ENCODE data around the gene MBNL2. TPM values are rescaled to one million over a fixed set of nuclear protein-coding genes. Genes with fewer than 3 reads are reported as not detected.

Gene MBNL2
- total RNA-seq, 1 experiment from 2014 or later = 0.17 TPM

- DNase-seq = no peak
- Histone ChIP-seq H2AFZ (ENCODE audit: low read length) (no peak overlapping the region), H2BK120ac (ENCODE audit: low read depth, low read length, poor library complexity, severe bottlenecking) (no peak overlapping the region), H3K9ac (ENCODE audit: extremely low read depth, insufficient read length, low read length) (no peak overlapping the region), H2BK20ac (ENCODE audit: low read depth, low read length, poor library complexity, severe bottlenecking) (no peak overlapping the region), H3K27me3 (ENCODE audit: insufficient read depth, low read length) (no peaks in the 10 kb centered on the region), H4K8ac (replicated peaks; ENCODE audit: insufficient read length, low read depth, low read length) (no peak overlapping the region), H2BK5ac (ENCODE audit: insufficient read length, low read length) (no peak overlapping the region), H3K9me3 (ENCODE audit: control insufficient read depth, low read depth, low read length) (no peaks in the 10 kb centered on the region), H3K79me2 (ENCODE audit: insufficient read depth, low read length) (no peaks in the 10 kb centered on the region), H2BK15ac (ENCODE audit: low read depth, low read length) (no peak overlapping the region), H3T11ph (ENCODE audit: low read length) (no peak overlapping the region), H3K79me1 (ENCODE audit: insufficient read depth, low read depth, low read length, poor library complexity, severe bottlenecking) (no peaks in the 10 kb centered on the region), H3K56ac (ENCODE audit: insufficient read length, low read depth, low read length) (no peak overlapping the region), H3K4me2 (ENCODE audit: insufficient read depth, insufficient read length, low read length) (no peak overlapping the region), H3K27ac (ENCODE audit: insufficient read length, low read depth, low read length) (no peak overlapping the region), H4K91ac (ENCODE audit: insufficient read length, low read depth, low read length) (no peak overlapping the region), H4K20me1 (ENCODE audit: control insufficient read depth, insufficient read depth, insufficient read length) (no peaks in the 10 kb centered on the region), H3K23me2 (ENCODE audit: insufficient read length, low read depth, low read length, poor library complexity, severe bottlenecking) (no peaks in the 10 kb centered on the region), H3K18ac (ENCODE audit: insufficient read length, low read depth, low read length) (no peak overlapping the region), H3K4me1 (ENCODE audit: insufficient read depth, low read length) (peaks cover 8% of the 10 kb centered on the region; the same call in 1 of the 2 replicates), H3K23ac (ENCODE audit: insufficient read length, low read depth, low read length) (no peak overlapping the region), H2AK5ac (ENCODE audit: insufficient read length, low read length) (no peak overlapping the region), H4K5ac (ENCODE audit: insufficient read length, low read depth, low read length) (no peak overlapping the region), H2BK12ac (ENCODE audit: insufficient read length, low read depth, low read length) (no peak overlapping the region), H3K4ac (ENCODE audit: low read depth, low read length) (no peak overlapping the region), H3K14ac (ENCODE audit: insufficient read depth, low read length) (no peak overlapping the region)
- no CpG with 5 or more reads among the region's 7 CpGs for WGBS (ENCODE audit: extremely low coverage, insufficient read length, low lambda C conversion rate)
- no peak overlapping the region for H3K27ac Mint-ChIP-seq
- TF ChIP-seq, protein P1, sequence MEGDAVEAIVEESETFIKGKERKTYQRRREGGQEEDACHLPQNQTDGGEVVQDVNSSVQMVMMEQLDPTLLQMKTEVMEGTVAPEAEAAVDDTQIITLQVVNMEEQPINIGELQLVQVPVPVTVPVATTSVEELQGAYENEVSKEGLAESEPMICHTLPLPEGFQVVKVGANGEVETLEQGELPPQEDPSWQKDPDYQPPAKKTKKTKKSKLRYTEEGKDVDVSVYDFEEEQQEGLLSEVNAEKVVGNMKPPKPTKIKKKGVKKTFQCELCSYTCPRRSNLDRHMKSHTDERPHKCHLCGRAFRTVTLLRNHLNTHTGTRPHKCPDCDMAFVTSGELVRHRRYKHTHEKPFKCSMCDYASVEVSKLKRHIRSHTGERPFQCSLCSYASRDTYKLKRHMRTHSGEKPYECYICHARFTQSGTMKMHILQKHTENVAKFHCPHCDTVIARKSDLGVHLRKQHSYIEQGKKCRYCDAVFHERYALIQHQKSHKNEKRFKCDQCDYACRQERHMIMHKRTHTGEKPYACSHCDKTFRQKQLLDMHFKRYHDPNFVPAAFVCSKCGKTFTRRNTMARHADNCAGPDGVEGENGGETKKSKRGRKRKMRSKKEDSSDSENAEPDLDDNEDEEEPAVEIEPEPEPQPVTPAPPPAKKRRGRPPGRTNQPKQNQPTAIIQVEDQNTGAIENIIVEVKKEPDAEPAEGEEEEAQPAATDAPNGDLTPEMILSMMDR (conservative IDR thresholded peaks at IDR 0.05) = no peak
- no peak overlapping the region for H3K4me3 Mint-ChIP-seq
- H3K9me3 Mint-ChIP-seq = no peaks in the 10 kb centered on the region; a peak in 1 of 5 replicates
- no peaks in the 10 kb centered on the region for H3K36me3 Mint-ChIP-seq (ENCODE audit: insufficient read depth in 1 of 3, low read depth in 3 of 3)
- peaks cover 26% of the 10 kb centered on the region for H3K27me3 Mint-ChIP-seq (ENCODE audit: low read depth)
- H3K4me1 Mint-ChIP-seq = peaks cover 12 to 19% of the 10 kb centered on the region in 2 experiments
Observed at GRCh38 chr13:97191142-97191541, 31.0 kb upstream of the MBNL2 start.

All from H9 (cell line).